Right atrium auricular region (tissue), 2 donors: ENCODE results near the gene FAM72D. TPM values are rescaled to one million over a fixed set of nuclear protein-coding genes. Genes with fewer than 3 reads are reported as not detected.
"Not testable (repeated sequence)": the region's sequence is repeated elsewhere in the genome, so short reads cannot be mapped to it uniquely, and the experiment has no call there.

Experiments used
- DNase-seq: peaks from one replicate; pipeline ENCODE4 v3.0.0-alpha.2; 2019; ENCODE audit warnings: low spot score
- H3K27ac ChIP-seq, 2 donors: fragments of 200-600 bp; sonication (generic); 1 replicate in 1 of 2; 2 replicates in 1 of 2; pipeline ENCODE4 v1.5.1; 2016 to 2019
- H3K27me3 ChIP-seq, 2 donors: fragments of 200-600 bp; sonication (generic); one replicate each; pipeline versions ENCODE4 v1.5.1 to v1.6.0; 2017 to 2019
- H3K36me3 ChIP-seq: fragments of 200-600 bp; sonication (generic); one replicate; pipeline ENCODE4 v1.5.1; 2016
- H3K4me1 ChIP-seq, 2 donors: fragments of 200-600 bp; sonication (generic); one replicate each; pipeline versions ENCODE4 v1.5.1 to v1.6.0; 2017 to 2019
- H3K4me3 ChIP-seq, 2 donors: fragments of 200-600 bp; sonication (generic); 1 replicate in 1 of 2; 2 replicates in 1 of 2; pipeline ENCODE4 v1.5.1; 2017 to 2019; ENCODE audit warnings: mild to moderate bottlenecking in 1 of 2, moderate library complexity in 1 of 2
- H3K9me3 ChIP-seq, 2 donors: fragments of 200-600 bp; sonication (generic); one replicate each; pipeline ENCODE4 v1.5.1; 2019
- total RNA-seq, 2 donors: library from RNA; depleted of rRNA; stranded (reverse); fragments of >200 nt; gene quantifications; one replicate each; pipeline ENCODE4 v1.1.0, GENCODE V29; 2016

The FAM72D gene
- not detected for total RNA-seq

DNA sequence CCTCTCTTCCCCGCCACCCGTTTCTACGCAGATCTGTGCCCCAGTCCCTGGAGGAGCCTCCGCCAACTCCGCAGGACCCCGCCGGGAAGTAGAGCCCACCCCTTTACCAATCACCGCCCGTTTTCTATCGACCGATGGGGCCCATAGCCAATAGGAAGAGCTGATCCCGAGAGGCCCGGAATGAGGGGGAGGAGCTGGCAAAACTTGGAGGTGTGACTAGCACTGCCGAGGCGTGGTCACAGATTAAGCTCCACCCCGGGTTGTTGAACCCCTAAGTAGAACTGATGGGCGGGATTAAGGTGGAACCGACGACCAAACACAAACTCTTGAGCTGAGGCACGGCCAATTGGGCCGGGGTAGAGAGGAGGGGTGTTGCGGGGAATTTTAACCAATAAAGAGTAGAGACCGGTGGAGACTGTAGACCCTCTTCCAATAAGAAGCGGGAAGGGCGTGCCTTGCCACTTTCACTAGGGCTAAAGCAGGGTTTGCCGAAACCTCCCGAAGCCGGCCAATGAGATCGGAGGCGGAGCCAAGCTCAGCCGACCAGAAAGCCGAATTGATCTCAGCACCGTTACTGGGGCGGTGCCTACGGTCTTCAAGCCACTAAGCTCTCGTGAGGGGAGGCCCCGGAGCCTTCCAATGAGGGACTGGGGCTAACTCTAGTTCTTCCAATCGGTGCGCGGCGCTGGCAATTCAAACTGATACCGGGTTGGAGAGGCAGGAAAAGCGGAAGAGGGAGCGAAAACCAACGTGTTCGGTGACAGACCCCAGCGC is at the start of gene FAM72D, which contains the start of gene SRGAP2B:
Gene FAM72D, plus strand, starts transcription at position 691 of the 774 bp plus-strand sequence. CDS start 874 bp downstream, outside the sequence.
Gene SRGAP2B, minus strand, starts transcription at position 45 of the 774 bp plus-strand sequence. CDS start 2,427 bp downstream, outside the sequence.
- H3K27ac ChIP-seq: peak within 1 kb of the TSS; percentile 55 to 61

GRCh38 chr1:145047553-145047952 is 48.2 kb upstream of the FAM72D start:
- not testable (repeated sequence) for H3K9me3 ChIP-seq, H3K27ac ChIP-seq, H3K27me3 ChIP-seq, H3K4me1 ChIP-seq, H3K36me3 ChIP-seq, H3K4me3 ChIP-seq, DNase-seq

More for the DNA sequence above, at the start of gene FAM72D, which contains the start of gene SRGAP2B:
- H3K9me3 ChIP-seq, H3K36me3 ChIP-seq, H3K27me3 ChIP-seq, DNase-seq, H3K4me1 ChIP-seq: not testable (repeated sequence)
- H3K4me3 ChIP-seq: peak within 1 kb of the TSS; percentile 35 to 49

GRCh38 chr1:145048181-145048856 is 47.5 kb upstream of the FAM72D start:
- DNase-seq, H3K9me3 ChIP-seq, H3K27me3 ChIP-seq, H3K27ac ChIP-seq, H3K36me3 ChIP-seq, H3K4me1 ChIP-seq, H3K4me3 ChIP-seq: not testable (repeated sequence)

DNA sequence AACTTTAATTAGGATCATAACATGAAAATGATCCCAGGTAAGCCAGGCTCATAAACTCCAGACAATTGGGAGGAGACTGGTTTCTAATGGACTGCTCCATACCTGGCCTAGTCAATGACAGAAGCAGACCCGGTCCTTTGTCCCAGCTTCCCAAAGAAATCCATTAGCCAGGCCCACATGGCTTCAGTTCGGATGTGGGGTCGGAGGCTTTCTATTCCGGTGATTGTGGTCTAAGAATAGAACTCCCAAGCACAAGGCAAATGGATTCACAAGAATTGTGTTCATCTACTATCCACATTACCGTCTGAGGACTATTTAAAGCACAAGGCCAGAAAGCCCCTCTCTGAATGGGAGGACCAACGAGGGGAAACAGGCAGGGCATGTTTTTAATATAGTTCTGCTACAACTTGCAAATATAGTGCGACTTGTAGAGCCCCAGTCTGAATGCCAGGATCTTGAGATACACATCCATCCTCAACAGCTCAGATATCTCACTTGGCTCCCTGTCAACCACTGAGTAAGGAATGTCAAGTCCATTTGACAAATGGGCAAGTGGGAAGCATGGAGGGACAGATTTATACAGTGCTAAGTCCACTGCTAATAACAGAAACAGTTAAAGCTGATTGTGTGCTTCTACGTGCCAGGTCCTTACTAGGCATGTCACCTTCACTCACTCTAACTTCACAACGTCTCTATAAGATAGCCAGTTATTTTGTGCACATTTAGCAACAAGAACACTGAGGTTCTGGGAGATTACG is 43.6 kb upstream of the FAM72D start:
- H3K4me1 ChIP-seq, H3K4me3 ChIP-seq, H3K27me3 ChIP-seq, H3K27ac ChIP-seq, H3K36me3 ChIP-seq, H3K9me3 ChIP-seq, DNase-seq: not testable (repeated sequence)

GRCh38 chr1:145053428-145053827 is 42.3 kb upstream of the FAM72D start:
- H3K4me1 ChIP-seq, H3K27ac ChIP-seq, H3K4me3 ChIP-seq, DNase-seq, H3K27me3 ChIP-seq, H3K36me3 ChIP-seq, H3K9me3 ChIP-seq: not testable (repeated sequence)

DNA sequence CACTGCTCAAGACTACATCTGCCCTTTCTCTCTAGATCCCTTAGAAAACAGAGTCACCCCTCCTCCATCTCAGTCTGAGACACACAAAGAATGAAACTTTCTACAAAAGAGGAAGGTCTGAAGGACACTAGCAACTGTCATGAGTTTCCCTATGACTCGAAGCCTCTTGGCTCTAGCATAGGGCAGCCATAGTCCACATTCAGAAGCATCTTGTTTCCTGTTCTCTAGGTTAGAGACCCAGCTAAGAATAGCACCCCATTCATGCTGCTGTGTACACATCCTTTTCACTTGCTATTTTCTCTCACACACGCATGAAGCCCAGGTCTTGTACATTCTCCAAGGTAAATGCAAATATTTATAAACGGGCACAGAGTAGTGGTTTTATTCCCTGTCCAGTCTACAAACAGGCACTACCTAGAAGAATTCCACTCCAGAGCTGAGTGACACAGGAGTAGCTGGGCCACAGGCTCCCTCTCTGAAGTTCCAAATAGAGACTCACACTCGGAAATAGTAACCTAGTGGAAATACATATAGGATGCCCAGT is 40.5 kb upstream of the FAM72D start:
- not testable (repeated sequence) for DNase-seq, H3K9me3 ChIP-seq, H3K4me3 ChIP-seq, H3K27me3 ChIP-seq, H3K4me1 ChIP-seq, H3K27ac ChIP-seq, H3K36me3 ChIP-seq

DNA sequence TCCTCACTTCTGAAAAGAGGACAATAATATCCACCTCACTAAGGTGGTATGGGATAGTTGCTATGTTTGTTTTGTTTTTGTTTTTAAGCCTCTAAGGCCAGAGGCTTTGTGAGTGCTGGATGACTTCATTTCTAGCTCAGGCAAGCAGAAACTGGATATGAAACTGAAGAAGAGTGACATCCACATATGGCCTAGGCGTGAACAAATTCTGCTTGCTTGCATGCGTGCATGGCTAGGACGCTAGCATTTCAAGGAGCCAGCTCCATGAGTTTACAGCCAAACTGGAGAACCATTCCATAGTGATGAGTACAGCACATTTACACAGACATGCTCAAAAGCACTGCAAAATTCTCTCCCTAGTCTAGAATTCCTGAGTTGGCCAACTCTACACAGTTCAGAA is 37.6 kb upstream of the FAM72D start:
- H3K9me3 ChIP-seq, H3K27ac ChIP-seq, H3K27me3 ChIP-seq, H3K4me3 ChIP-seq, H3K36me3 ChIP-seq, H3K4me1 ChIP-seq, DNase-seq: not testable (repeated sequence)

GRCh38 chr1:145063285-145063684 is 32.5 kb upstream of the FAM72D start:
- not testable (repeated sequence) for H3K9me3 ChIP-seq, H3K4me3 ChIP-seq, H3K27ac ChIP-seq, H3K27me3 ChIP-seq, DNase-seq, H3K36me3 ChIP-seq, H3K4me1 ChIP-seq

DNA sequence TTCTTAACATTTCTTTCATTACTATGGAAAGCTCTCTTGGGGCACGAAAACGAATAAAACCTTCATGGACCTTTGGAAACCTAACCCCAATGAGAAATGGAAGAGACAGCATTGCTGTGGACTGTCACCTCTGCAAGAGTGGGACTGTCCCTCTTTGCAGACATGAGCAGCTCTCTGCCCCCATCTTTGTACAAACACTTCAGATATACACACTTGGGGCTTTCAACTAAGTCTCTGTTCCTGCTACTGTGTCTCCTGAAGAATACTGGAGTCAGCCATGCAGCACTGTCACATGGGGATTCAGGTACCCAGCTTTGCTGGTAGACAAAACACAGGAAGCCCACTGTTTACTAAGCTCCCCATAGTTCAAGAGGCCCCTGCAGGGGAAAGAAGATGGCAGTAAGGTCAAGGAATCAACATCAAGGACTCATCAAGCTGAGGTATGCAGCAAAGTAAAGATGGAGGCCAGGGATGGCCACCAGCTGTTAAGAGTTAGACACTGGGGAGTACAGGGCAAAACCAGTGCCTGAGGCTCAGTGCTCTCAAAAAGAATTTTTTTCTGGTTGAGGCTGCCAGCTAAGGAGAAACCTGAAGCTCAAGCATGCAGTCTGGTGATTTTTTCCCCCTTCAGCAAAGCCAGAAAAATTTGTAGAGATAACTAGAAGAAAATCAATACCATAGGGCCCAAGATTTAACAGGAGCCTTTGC is 31.7 kb upstream of the FAM72D start:
- not testable (repeated sequence) for DNase-seq, H3K4me3 ChIP-seq, H3K27me3 ChIP-seq, H3K36me3 ChIP-seq, H3K9me3 ChIP-seq, H3K27ac ChIP-seq, H3K4me1 ChIP-seq

DNA sequence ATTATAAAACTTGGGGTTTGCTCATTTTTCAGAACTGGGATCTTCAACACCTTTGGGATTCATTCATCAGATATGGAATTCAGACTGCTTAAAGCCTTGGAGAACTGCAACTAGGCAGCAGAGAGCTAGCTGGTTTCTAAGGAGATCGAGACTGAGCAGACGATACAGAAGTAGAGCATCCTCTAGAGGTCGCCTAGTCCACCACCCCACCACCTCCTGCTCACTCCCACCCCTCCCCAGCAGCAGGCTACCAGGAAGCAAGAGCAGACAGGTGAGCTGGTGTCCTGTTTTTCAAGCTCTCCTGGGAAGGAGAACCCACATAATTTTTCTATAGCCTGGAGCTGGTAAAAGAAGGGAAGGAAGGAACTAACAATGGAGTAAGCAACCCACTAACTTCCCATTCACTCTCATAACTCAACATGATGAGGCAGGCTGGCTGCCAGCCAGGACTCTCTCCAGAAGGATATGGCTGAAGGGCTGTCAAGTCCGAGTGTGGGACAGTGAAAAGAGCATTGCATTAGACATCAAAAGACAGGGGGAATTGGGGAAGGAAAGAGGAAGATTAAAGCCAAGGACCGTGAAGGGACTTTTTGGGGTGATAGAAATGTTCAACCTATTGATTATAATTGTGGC is 30.5 kb upstream of the FAM72D start:
- not testable (repeated sequence) for H3K27me3 ChIP-seq, H3K4me3 ChIP-seq, H3K27ac ChIP-seq, H3K4me1 ChIP-seq, H3K9me3 ChIP-seq, H3K36me3 ChIP-seq, DNase-seq

DNA sequence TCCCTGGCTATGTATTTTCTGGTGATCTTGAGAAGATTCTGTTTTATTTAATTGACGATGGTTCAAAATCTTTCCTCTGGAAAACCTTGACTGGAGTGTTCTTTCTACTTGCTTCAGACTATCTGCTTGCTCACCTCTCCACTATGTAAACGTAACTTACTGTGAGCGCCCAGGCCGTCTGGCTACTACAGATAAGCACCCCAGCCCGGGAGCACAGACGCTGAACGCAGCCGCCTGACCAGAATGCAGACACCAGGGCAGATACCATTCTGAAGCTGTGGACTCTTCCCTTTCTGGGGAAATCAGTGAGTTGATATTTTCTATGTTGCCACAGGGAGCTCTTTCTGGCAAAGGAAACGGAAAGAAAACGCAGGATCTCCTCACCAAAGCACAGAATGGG is 29.3 kb upstream of the FAM72D start:
- not testable (repeated sequence) for H3K9me3 ChIP-seq, H3K27me3 ChIP-seq, H3K36me3 ChIP-seq, H3K27ac ChIP-seq, H3K4me1 ChIP-seq, DNase-seq, H3K4me3 ChIP-seq

GRCh38 chr1:145071569-145071968 is 24.2 kb upstream of the FAM72D start:
- not testable (repeated sequence) for DNase-seq, H3K27me3 ChIP-seq, H3K27ac ChIP-seq, H3K9me3 ChIP-seq, H3K4me1 ChIP-seq, H3K36me3 ChIP-seq, H3K4me3 ChIP-seq

DNA sequence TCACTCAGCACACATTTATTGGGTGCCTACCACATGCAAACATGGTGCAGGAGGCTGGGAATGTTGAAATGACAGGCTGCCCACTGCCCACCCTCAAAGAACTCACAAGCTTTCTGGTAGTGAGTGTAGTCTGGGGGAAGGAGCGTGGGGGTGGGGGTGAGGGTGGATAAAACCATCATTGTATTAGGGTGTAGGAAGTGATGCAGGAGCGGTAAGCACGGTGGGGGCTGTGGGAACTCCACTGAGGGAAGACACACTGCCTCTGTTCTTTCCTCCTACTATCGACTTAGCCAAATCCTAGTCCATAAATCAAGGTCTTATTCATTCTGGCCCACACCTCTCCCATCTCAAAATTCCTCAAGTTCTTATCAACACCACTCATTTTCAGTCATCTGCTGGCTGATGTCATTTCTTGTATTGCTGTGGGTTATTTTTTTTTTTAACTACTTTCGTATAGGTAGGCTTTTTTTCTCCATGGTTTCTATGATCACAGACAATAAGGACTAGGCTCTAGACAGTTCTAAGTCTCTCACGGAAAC is 21.7 kb upstream of the FAM72D start:
- not testable (repeated sequence) for H3K36me3 ChIP-seq, DNase-seq, H3K27me3 ChIP-seq, H3K9me3 ChIP-seq, H3K4me1 ChIP-seq, H3K27ac ChIP-seq, H3K4me3 ChIP-seq
